Neural cell (in vitro differentiated cells): ENCODE measurements around the gene SH2D1A.

Source experiments
- CTCF ChIP-seq: fragments of 450-650 bp; IDR thresholded peaks from 2 replicates; pipeline ENCODE4 v1.5.1; 2014; ENCODE audit warnings: antibody characterized with exemption, mild to moderate bottlenecking, moderate library complexity; ENCODE audit not compliant: poor library complexity, severe bottlenecking
- EZH2 ChIP-seq: fragments of 200-600, 300-800 bp; shearing (Covaris generic), sonication (generic); IDR thresholded peaks from 2 replicates; pipeline ENCODE4 v1.6.1; 2014; ENCODE audit warnings: antibody characterized with exemption, low read length, borderline replicate concordance, mild to moderate bottlenecking; ENCODE audit not compliant: insufficient read depth, poor library complexity, severe bottlenecking
- MXI1 ChIP-seq: fragments of 450-650 bp; conservative IDR thresholded peaks from 2 replicates; pipeline ENCODE4 v1.6.1; 2014; ENCODE audit warnings: antibody characterized with exemption, mild to moderate bottlenecking; ENCODE audit not compliant: poor library complexity, severe bottlenecking
- REST ChIP-seq: IDR thresholded peaks from 2 replicates; pipeline ENCODE4 v1.6.1; 2012; ENCODE audit warnings: borderline replicate concordance
- TAF1 ChIP-seq: IDR thresholded peaks from 2 replicates; pipeline ENCODE4 v1.6.1; 2012; ENCODE audit warnings: low read depth

DNA sequence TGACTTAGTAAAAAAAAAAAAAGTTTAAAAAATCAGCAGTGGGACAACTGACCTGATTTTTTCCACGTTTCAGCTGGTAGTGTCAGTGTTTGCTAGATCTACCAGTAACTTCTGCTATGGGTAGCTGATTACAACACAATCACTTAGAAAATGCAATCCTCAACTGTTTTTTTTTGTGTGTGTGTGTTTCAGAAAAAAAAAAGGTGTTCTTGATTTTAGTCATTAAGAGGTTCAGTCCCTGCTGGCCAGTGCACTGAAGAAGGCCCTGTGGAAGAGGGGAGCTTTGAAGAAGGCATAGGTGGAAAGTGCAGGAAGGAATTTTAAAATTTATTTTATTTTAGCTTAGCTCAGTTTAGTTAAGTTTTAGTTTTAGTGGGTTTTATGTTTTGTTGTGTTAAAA is 46.9 kb downstream of the SH2D1A start:
- no peak for TF ChIP-seq CTCF
- TF ChIP-seq MXI1: no peak
- no peak for TF ChIP-seq TAF1
- TF ChIP-seq REST: no peak
- no peak for TF ChIP-seq EZH2
